Epithelial cell of proximal tubule (primary cell): ENCODE results near the gene MED13L. TPM values are rescaled to one million over a fixed set of nuclear protein-coding genes. Genes with fewer than 3 reads are reported as not detected.

ENCODE experiments used
- DNase-seq: peaks from one replicate; pipeline ENCODE4 v3.0.0-alpha.2; 2011; ENCODE audit warnings: low read depth
- H3K4me3 ChIP-seq: 2 replicates; pipeline ENCODE4 v1.5.1; 2011; ENCODE audit warnings: low read depth, mild to moderate bottlenecking, low read length
- CTCF ChIP-seq: conservative IDR thresholded peaks from 2 replicates; pipeline ENCODE4 v1.5.1; 2012; ENCODE audit warnings: low read depth, mild to moderate bottlenecking, low read length
- total RNA-seq: library from RNA; depleted of rRNA; stranded (reverse); fragments of >200 nt; gene quantifications from 2 replicates; pipeline ENCODE4 v1.2.3, GENCODE V29; 2015

Gene MED13L
- total RNA-seq, 1 donor from 2014 or later, result 37.9 TPM

- DNase-seq, result no peak
- TF ChIP-seq CTCF, result no peak
- no peak overlapping the region for H3K4me3 ChIP-seq
Measured at GRCh38 chr12:116196752-116197718, 80.5 kb downstream of the MED13L start.

- no peak for DNase-seq
- TF ChIP-seq CTCF, result no peak
- H3K4me3 ChIP-seq, result no peak overlapping the region
Measured at GRCh38 chr12:116196226-116196625, 81.3 kb downstream of the MED13L start.

GRCh38 chr12:116194935-116195431, 82.5 kb downstream of the MED13L start:
- DNase-seq, result no peak
- no peak for TF ChIP-seq CTCF
- H3K4me3 ChIP-seq, result no peak overlapping the region

GRCh38 chr12:116189692-116190091, 87.8 kb downstream of the MED13L start:
- no peak for TF ChIP-seq CTCF
- DNase-seq, result no peak
- no peak overlapping the region for H3K4me3 ChIP-seq

GRCh38 chr12:116188581-116188980, 88.9 kb downstream of the MED13L start:
- no peak overlapping the region for H3K4me3 ChIP-seq
- no peak for TF ChIP-seq CTCF
- no peak for DNase-seq

GRCh38 chr12:116187151-116187511, 90.4 kb downstream of the MED13L start:
- TF ChIP-seq CTCF, result no peak
- no peak for DNase-seq
- no peak overlapping the region for H3K4me3 ChIP-seq
